ENCODE data around the gene RUFY3.

GRCh38 chr4:70724463-70724862 is 2.7 kb downstream of the RUFY3 start:
- TF ChIP-seq CTCF (IDR thresholded peaks at IDR 0.05) (no peak), POLR2A (IDR thresholded peaks at IDR 0.05) (no peak)

Data from testis (tissue), 2 donors.